Pons (tissue), 1 donor: Measurements from ENCODE around the gene NMT2.
A peak's percentile ranks its signal among the peaks of the same experiment; 100 is the strongest.

Source experiments
- DNase-seq: peaks from one replicate; pipeline ENCODE4 v3.0.0-alpha.2; 2016; ENCODE audit warnings: low spot score

NMT2 gene

GRCh38 chr10:15141136-15142054 lies 27.1 kb downstream of the NMT2 start:
- peak; percentile 11 for DNase-seq

- peak; percentile 41 for DNase-seq
These were observed 27.8 kb downstream of the NMT2 start for GRCh38 chr10:15140698-15141097.

GRCh38 chr10:15137636-15138035 lies 30.9 kb downstream of the NMT2 start:
- no peak for DNase-seq

GRCh38 chr10:15137036-15137359 lies 31.5 kb downstream of the NMT2 start:
- DNase-seq = no peak

- DNase-seq = no peak
These were observed 32.1 kb downstream of the NMT2 start for GRCh38 chr10:15136129-15137035.

GRCh38 chr10:15131330-15131729 lies 37.2 kb downstream of the NMT2 start:
- no peak for DNase-seq

DNA sequence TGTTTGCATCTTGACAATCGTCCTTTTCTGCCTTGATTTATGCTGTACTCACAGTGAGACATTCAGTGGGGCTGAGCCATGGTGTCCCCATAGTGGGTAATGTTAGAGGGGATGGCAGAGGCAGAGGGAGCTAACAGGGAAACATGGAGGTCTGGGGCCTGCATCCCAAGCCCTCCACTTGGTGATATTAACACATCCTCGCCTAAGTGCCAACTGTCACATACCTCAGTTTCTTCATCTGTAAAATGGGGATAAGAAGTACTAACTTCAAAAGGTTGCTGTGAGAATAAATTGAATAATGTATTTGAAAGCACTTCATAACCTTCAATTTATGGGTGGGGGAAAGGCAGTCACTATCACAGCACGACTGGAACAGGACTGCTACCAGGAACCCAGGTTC lies 43.6 kb downstream of the NMT2 start:
- no peak for DNase-seq

DNA sequence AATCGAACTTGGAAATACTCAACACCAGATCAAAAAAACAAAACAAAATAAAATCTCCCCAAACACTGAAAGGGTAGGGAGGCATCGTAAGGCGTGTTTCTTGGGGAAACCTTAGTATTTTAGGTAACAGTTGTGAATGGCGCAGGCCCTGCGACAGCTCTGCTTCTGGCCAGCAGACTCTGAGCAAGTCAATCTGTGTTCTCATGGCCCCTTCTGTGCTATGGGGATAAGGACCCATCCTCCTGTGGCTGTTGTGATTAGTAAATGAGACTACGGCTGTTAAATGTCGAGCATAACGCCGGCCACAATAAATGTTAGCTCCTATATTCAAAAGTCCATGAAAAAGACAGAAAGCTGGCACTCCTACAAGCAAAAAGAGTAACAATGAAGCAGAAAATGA lies 44.3 kb downstream of the NMT2 start:
- DNase-seq = no peak

DNA sequence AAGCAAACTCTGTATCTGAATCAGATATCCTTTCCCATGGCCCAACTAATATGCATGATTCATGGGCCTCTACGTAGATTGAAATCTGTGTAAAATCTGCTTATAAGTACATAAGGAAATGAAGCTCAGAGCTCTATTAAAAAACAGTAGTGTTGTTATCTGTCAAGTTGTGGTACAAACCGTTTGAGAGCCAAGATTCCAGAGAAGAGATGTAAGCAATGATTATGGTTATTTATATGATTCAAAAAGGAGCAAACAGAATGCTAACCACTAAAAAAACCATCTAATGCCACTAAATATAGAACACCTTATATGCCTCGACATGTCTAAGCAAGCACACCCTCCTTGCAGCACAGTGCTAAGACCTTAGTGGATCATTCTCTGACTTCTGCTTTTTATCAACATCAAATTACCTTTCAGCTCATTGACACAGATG lies 44.7 kb downstream of the NMT2 start:
- no peak for DNase-seq

- DNase-seq = no peak
These were observed 45.9 kb downstream of the NMT2 start for GRCh38 chr10:15122477-15123030.

GRCh38 chr10:15121707-15122106 lies 46.8 kb downstream of the NMT2 start:
- DNase-seq = no peak

DNA sequence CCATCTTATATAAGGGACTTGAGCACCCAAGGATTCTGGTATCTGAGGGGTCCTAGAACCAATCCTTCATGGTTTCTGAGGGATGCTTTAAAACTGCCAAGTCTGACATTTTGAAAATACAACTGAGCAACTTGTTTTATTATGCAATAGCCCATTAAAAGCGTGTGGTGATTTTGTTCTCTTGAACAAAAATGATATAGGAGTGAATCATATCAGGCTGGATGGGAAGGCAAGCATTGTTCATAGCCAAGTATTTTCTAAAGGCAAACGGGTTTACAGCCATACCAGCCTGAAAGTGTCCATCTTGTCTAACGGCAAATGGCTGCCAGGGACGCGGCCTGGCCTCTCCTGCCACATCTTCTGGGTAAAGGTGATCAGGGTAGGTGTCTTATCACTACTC lies 48.0 kb downstream of the NMT2 start:
- DNase-seq = no peak

- no peak for DNase-seq
These were observed 49.9 kb downstream of the NMT2 start for GRCh38 chr10:15118615-15119014.

- DNase-seq = no peak
These were observed 52.3 kb downstream of the NMT2 start for GRCh38 chr10:15116225-15116624.

GRCh38 chr10:15113766-15114165 lies 54.7 kb downstream of the NMT2 start:
- DNase-seq = no peak

GRCh38 chr10:15112657-15113056 lies 55.8 kb downstream of the NMT2 start:
- DNase-seq = no peak

DNA sequence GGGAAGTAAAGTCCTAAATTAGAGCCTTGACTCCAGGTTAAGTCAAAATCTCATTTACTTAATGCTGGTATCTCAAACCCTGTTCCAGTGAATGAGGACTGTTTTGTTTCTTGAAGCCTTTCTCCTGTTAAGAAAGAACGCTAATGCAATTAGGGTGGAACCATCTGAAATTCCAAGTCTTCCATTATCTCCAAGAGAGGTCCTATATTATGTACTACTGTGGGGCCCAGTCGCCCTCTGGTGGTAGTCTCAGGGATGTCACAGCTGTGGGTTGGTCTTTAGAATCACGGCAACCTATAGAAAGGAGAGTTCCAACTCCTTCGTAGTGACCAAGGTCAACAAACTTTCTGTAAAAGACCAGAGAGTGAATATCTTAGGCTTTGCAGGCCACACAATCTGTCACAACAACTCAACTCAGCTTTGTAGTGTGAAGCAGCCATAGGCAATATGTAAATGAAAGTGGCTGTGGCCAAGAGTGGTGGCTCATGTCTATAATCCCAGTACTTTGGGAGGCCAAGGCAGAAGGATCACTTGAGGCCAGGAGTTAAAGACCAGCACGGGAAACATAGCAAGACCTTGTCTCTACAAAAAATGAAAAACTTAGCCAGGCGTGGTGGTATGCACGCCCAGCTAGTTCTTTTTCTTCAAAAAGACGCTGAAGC lies 62.0 kb downstream of the NMT2 start:
- peak; percentile 73 for DNase-seq

GRCh38 chr10:15103513-15103912 lies 65.0 kb downstream of the NMT2 start:
- no peak for DNase-seq

- DNase-seq = no peak
These were observed 68.6 kb downstream of the NMT2 start for GRCh38 chr10:15099886-15100285.

GRCh38 chr10:15097011-15097812 lies 71.3 kb downstream of the NMT2 start, which contains the start of gene RPP38:
RPP38 (plus strand) TSS chr10:15097355; CDS start chr10:15103315, 5,960 bp downstream.
- DNase-seq = peak; percentile 95

DNA sequence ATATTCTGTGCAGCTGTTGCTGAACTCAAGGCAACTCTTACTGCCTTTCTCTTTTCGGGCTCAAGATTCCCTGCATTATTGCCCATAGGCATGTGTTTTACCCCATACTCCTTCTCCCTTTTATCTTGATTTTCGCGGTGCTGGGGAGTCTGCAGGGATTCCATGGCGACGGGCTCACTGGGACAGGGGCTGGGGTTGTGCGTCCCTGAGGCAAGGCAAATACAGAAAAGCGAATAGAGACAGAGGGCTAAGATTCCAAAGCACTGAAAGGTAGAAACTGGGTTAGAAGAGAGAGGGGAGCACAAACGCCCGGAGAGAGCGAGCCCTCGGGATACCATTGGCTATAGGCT lies 71.9 kb downstream of the NMT2 start:
- DNase-seq = no peak
